PFSK-1 (cell line): ENCODE measurements around the gene ATAD2B.

ENCODE experiments used
- FOXP2 ChIP-seq: optimal IDR thresholded peaks from 2 replicates; pipeline ENCODE3; 2011; ENCODE audit warnings: borderline replicate concordance, control low read depth, inconsistent platforms; ENCODE audit not compliant: insufficient read depth; ENCODE audit errors: extremely low read length, extremely low read depth
- POLR2AphosphoS5 ChIP-seq: IDR thresholded peaks from 2 replicates; pipeline ENCODE4 v1.6.1; 2012; ENCODE audit warnings: low read depth, mild to moderate bottlenecking, control low read depth, low read length, moderate library complexity
- REST ChIP-seq, 2 experiments: IDR thresholded peaks; 2 replicates each; pipeline versions ENCODE4 v1.6.1 to v1.8.0; 2011 to 2012; ENCODE audit warnings: low read depth in 2 of 2, low read length in 2 of 2, control low read depth in 1 of 2, inconsistent platforms in 1 of 2, mild to moderate bottlenecking in 1 of 2, moderate library complexity in 1 of 2; ENCODE audit not compliant: insufficient read depth in 1 of 2
- SIN3A ChIP-seq: IDR thresholded peaks from 2 replicates; pipeline ENCODE4 v1.6.1; 2012; ENCODE audit warnings: mild to moderate bottlenecking, low read length, moderate library complexity, borderline replicate concordance; ENCODE audit not compliant: insufficient read depth
- TAF1 ChIP-seq: IDR thresholded peaks from 2 replicates; pipeline ENCODE4 v1.6.1; 2012; ENCODE audit warnings: low read length, control low read depth, borderline replicate concordance; ENCODE audit not compliant: insufficient read depth

GRCh38 chr2:23941644-23942043 is 14.7 kb upstream of the ATAD2B start:
- no peak for TF ChIP-seq TAF1
- no peak for TF ChIP-seq POLR2AphosphoS5
- TF ChIP-seq REST (IDR thresholded peaks at IDR 0.05; ENCODE audit: insufficient read depth in 1 of 2, low read depth in 2 of 2, low read length in 2 of 2) = no peak
- no peak for TF ChIP-seq SIN3A
- no peak for TF ChIP-seq FOXP2
